COLO668 (cell line): ENCODE data around the gene TAF6L.
"Not testable (repeated sequence)": the region's sequence is repeated elsewhere in the genome, so short reads cannot be mapped to it uniquely, and the experiment has no call there.

ENCODE experiments used
- DNase-seq: peaks from one replicate; lab custom pipeline; 2025; ENCODE audit not compliant: unreplicated experiment; lab: John Stamatoyannopoulos, UW

TAF6L gene, protein sequence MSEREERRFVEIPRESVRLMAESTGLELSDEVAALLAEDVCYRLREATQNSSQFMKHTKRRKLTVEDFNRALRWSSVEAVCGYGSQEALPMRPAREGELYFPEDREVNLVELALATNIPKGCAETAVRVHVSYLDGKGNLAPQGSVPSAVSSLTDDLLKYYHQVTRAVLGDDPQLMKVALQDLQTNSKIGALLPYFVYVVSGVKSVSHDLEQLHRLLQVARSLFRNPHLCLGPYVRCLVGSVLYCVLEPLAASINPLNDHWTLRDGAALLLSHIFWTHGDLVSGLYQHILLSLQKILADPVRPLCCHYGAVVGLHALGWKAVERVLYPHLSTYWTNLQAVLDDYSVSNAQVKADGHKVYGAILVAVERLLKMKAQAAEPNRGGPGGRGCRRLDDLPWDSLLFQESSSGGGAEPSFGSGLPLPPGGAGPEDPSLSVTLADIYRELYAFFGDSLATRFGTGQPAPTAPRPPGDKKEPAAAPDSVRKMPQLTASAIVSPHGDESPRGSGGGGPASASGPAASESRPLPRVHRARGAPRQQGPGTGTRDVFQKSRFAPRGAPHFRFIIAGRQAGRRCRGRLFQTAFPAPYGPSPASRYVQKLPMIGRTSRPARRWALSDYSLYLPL

GRCh38 chr11:62771144-62772021 is at the start of gene TAF6L:
Gene TAF6L (plus strand): TSS chr11:62771396. CDS start chr11:62775784, 4,388 bp downstream.
- DNase-seq = peak; percentile 96

- DNase-seq = no peak
These were observed 49.2 kb upstream of the TAF6L start for GRCh38 chr11:62721994-62722393.

- no peak for DNase-seq
These were observed 47.0 kb upstream of the TAF6L start for GRCh38 chr11:62724171-62724570.

DNA sequence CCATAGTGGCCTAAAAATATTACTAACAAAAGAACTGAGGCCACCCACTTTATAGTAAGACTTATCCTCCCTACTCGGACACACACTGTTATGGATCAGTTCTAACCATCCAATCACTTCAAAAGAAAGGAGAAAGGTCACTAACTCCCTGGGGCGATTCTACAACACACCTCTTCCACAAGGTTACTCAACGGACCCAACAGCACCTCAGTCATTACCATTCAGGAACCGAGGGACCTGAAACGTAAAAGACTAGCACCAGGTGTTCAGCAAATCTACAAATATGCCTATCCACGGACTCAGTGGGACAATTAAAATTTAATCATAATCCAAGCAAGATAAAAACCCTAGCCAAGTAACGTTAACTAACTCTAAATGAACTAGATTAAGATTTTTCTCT is 45.5 kb upstream of the TAF6L start:
- no peak for DNase-seq

DNA sequence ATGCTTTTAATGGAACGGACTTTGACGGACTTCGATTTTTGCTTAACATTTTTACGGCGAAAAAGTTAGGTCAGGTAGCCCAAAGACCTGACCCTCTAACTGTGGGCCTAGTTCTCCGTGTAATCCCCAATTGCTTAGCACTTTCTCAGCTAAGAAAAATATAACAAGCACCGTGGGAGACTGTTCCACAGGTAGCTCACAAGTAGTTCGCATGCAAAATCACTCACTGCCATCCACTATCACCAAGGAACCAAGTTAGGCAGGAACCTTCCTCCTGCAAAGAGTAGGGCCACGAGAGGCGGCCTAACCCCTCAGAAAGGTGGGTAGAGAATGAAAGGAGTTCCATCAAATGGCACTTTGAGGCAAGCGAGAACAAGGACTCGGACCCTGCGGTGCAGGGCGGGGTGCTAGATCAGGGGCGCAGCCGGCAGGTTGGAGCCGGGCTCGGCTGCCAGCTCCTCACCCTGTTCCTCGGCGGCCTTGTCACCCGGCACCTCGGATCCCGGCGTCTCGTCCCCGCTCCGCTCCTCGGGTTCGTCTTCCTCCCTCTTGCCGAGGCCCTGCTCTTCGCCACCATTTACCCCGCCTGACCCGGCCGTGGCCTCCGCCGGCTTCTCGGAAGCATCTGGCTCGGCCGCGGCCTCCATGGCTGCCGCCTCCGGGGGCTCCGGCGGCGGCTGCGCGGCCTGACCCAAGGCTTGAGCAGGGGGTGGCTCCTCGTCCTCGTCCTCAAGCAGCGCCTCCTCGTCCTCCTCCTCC is 44.9 kb upstream of the TAF6L start:
- DNase-seq = peak; percentile 36

GRCh38 chr11:62726915-62727164 is 44.4 kb upstream of the TAF6L start:
- DNase-seq = no peak

DNA sequence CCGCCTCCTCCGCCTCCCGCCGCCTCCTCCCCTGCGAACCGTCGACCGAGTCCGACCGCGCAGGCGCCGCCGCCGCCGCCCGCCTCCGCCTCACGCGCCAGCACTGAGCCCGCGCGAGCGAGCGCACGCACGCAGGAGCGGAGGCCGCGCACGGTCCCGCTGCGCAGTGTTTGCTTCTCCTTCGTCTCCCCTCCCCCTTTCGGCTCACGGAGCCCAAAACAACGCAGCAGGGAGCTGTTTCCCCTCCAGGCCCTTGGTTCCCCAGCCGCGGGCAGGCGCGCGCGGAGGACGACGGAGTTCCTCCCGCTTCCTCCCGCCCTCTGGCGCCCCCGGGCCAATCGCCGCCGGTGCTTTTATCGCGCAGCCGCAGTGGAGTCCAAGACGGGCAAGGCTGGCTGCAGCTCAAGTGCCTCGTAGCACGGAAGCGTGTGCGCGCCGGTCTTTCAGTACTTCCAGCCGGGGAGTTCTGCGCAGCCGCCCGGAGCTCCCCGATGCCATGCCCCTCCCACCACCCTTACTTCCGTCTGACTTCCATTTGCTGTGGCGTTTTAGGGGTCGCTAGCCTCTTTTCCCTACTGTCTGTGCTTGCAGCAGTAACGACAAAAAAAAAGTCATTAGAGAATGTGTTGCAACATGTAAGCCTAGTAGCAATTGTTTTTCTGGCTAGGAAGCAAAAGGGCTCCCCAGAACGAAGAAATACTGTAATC is 43.9 kb upstream of the TAF6L start, which contains the start of gene HNRNPUL2:
Gene HNRNPUL2 (minus strand): TSS at position 293 of the 707 bp plus-strand sequence. CDS start 301 bp downstream, outside the sequence.
- peak; percentile 99 for DNase-seq

DNA sequence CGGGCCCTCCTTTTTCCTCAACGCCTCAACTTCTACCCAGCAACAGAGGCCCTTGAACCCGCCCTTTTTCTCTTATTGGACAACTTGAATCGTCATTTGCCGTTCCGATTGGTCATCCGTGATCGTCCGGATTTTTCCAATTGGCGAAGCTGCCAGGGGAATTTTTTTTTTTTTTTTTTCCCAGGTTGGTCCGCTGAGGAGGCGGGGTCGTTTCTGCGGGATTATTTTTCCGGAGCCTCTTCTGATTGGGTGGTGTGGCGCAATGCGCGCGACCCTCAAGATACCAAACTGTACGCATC is 43.4 kb upstream of the TAF6L start:
- DNase-seq = peak; percentile 89

- peak; percentile 86 for DNase-seq
These were observed 42.8 kb upstream of the TAF6L start, which contains the start of gene TTC9C for GRCh38 chr11:62728171-62728988. Gene TTC9C (plus strand): TSS chr11:62728486. CDS start chr11:62728849, 363 bp downstream.

DNA sequence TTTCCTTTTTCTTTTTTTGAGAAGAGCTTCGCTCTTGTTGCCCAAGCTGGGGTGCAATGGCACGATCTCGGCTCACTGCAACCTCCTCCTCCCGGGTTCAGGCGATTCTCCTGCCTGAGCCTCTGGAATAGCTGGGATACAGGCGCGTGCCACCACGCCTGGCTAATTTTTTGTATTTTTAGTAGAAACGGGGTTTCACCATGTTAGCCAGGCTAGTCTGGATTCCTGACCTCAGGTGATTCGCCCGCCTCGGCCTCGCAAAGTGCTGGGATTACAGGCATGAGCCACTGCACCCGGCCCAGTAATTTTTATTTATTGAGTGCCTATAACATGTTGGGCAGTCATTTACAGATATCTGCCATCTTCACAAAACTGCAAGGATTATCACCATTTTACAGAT is 41.1 kb upstream of the TAF6L start:
- not testable (repeated sequence) for DNase-seq

GRCh38 chr11:62732830-62733229 is 38.4 kb upstream of the TAF6L start:
- no peak for DNase-seq

DNA sequence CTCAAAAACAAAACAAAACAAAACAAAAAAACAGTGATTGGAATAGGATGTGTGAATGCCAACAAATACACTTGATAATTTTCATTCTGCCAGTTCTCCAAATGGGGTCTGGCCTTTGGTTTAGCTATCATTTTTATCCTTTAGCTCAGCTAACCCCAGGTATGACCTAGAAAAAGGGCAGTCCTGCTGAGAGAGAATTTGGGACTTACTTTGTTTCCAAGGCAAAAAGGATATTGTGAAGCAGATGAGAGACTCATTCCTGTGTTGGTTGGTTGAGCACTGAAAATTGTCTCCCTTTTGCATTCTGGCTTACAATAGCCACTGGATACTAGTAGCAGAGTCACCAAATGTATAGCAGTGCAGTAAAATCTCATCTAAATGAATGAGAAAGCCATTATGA is 34.0 kb upstream of the TAF6L start:
- no peak for DNase-seq

DNA sequence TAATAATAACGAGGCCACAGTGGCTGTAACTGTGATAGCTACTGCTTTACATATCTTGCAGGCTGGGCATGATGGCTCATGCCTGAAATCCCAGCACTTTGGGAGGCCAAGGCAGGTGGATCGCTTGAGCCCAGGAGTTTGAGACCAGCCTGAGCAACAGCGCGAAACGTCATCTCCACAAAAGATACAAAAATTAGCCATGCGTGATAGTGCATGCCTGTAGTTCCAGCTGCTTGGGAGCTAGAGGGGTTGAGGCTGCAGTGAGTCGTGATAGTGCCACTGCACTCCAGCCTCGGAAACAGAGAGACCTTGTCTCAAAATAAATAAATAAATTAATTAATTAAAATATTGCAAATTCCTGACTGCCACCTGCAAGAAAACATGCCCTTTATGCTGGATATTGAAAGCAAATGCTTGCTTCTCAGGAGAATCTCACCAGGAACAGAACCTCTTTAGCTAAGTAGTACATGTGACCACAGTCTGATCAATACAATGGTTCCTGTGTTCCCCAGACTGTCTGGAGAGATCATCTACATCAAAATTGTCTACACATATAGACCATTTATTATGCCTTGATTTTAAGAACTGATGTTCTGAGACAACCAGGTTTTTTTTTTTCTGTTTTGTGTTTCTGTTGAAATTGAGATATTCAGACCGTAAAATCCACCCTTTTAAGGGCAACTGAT is 23.6 kb upstream of the TAF6L start:
- DNase-seq = no peak

GRCh38 chr11:62749931-62750330 is 21.3 kb upstream of the TAF6L start:
- not testable (repeated sequence) for DNase-seq

GRCh38 chr11:62752177-62752785 is 18.9 kb upstream of the TAF6L start:
- DNase-seq = no peak

GRCh38 chr11:62752994-62753735 is 18.0 kb upstream of the TAF6L start:
- no peak for DNase-seq

DNA sequence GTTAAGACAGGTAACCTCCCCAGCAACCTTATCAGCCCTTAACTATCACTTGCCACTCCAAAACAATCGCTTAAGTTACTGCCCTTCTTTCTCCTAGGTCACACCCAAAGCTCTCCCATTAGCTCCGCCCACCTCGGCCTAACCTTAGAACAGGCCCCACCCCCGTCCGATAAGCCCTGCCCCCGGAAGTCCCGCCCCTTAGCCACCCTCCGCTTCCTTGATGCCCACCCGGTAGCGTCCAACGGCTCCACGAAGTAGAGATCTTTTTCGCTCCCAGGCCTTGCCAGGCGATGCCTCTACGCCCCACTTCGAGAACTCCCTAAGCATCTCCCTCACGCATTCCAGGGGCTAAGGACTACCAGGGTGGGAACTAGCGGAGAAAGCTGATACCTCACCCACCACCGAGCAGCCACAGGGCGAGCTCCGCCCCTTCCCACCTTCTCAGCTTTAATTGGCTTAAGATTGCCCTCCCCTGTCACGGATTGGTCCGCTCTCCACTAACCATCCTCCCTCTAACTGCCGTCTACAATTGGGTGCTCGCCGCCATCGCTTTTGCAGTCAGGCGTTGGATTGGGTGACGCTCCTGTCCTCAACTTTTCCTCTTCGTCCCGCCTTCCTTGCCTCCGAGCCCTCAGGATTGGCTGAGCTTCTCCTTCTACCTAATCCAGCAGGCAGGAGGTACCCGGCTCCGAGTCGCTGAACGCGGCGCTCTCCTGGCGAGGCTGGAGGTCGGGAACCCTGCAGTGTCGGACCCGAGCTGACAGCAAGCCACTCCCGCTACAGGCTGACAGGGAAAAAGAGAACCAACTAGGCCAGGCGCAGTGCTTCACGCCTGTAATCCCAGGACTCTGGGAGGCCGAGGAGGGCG is 17.2 kb upstream of the TAF6L start, which contains the start of gene ZBTB3:
Gene ZBTB3 (minus strand): TSS at position 425 of the 868 bp plus-strand sequence. CDS start 496 bp downstream, outside the sequence.
- peak; percentile 96 for DNase-seq
